MV-4-11 (cell line): Measurements from ENCODE around the gene PTP4A2.
"Not testable (repeated sequence)": the region's sequence is repeated elsewhere in the genome, so short reads cannot be mapped to it uniquely, and the experiment has no call there.

ENCODE experiments used
- DNase-seq: peaks from one replicate; lab custom pipeline; 2025; lab: John Stamatoyannopoulos, UW

Gene PTP4A2

DNA sequence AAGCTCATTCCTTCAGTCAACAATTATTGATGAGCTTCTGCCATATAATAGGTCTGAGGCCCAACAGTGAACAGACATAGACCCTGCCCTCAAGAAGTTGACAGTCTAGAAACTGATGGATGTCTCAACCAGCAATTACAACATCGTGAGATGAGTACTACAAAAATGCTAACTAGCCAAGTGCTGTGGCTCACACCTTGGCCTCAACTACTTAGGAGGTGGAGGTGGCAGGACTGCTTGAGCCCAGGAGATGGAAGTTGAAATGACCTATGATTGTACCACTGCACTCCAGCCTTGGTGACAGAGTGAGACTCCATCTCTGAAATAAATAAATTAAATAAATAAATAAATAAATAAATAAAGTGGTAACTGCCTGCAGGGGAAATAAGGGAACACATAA lies 11.7 kb upstream of the PTP4A2 start:
- no peak for DNase-seq

DNA sequence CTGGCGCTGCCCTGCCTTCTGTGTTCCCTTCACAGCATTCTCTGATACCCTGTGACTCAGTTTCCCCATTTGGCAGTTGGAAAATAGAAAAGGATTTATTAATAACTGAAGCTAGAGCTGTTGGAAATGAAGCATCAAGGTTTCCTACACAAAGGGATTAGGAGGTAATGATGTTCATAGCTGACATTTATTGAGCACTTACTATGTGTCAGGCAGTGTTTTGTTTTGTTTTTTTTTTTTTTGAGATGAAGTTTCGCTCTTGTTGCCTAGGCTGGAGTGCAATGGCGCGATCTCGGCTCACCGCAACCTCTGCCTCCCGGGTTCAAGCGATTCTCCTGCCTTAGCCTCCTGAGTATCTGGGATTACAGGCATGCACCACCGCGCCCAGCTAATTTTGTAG lies 7.5 kb upstream of the PTP4A2 start:
- not testable (repeated sequence) for DNase-seq

DNA sequence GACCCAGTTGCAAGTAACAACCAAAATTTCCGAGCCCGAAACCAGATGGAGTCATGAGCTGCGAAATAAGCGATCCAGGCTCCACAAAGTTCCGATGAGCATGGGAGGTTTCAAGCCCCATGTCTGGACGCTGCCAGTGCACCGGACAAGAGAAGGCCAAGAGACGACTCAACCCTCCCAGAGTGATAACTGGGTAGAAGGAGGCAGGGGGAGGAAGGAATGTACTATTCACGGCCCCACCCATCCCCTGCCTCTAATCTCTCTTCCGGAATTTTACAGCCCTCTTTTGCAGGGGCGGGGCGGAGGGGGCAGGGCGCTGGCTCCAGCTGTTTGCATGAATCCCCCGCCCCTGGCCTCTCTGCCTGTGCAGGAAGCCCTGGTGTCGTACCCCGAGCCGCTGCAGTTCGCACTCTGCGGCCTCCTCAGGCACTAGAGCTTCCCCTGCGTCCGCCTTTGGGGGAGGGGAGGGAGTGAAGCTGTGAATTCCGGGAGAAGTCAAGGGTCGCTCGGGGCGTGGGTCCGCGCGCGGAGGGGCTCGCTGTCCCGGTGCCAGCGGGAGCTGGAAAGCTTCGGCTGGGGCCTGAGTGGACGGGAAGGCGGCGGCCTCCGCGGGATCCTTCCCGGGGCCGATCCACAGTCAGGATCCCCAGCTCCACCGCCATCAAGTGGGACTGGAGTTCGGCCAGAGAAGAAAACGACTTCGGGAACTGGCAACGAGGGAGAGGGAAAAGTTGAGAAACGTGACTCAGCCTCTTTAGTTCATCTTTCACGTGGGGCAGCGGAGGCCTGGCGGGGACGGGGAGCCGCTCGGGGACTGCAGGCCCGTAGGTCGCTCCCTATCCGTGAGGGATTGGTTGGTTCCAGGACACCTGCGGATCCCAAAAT lies 6.3 kb upstream of the PTP4A2 start:
- DNase-seq = peak; percentile 86

DNA sequence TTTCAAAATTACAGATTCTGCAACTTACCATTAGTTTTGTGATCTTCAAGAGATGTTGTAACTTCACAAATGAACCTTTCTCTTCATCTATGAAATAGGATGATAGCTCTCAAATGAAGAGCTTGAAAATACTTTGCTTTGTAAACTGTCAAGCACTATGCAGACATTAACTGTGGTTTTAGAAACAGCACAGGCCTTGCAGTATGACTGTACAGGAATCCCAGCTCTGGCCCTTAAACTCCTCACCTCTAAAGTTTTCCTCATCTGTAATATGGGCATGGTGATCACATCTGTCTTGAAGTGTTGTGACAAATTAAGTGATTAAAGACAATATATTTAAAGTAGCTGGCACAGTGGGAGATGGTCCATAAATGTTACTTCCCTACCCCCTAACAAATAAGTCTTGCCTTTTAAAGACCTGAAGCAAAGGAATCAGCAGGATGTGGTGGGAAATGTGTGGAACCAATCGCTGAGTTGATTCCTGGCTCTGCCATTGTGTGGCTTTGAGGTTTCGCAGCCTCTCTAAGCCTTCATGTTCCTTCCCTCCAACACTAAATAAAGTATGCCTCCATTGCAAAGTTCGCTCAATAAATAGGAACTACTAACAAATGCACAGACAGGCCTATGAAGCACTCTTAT lies 5.5 kb upstream of the PTP4A2 start:
- peak; percentile 84 for DNase-seq

DNA sequence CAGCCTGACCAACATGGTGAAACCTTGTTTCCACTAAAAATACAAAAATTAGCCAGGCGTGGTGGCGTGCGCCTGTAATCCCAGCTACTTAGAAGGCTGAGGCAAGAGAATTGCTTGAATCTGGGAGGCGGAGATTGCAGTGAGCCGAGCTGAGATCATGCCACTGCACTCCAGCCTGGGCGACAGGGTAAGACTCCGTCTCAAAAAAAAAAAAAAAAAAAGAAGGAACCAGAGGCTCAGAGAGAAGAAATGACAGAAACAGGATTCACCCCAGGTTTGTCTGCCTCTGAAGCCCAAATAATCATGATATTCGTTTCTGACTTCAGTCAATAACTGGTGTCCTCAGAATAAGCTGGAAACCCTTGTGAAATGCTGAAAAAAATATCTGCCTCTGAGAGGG lies 3.9 kb upstream of the PTP4A2 start:
- peak; percentile 62 for DNase-seq

DNA sequence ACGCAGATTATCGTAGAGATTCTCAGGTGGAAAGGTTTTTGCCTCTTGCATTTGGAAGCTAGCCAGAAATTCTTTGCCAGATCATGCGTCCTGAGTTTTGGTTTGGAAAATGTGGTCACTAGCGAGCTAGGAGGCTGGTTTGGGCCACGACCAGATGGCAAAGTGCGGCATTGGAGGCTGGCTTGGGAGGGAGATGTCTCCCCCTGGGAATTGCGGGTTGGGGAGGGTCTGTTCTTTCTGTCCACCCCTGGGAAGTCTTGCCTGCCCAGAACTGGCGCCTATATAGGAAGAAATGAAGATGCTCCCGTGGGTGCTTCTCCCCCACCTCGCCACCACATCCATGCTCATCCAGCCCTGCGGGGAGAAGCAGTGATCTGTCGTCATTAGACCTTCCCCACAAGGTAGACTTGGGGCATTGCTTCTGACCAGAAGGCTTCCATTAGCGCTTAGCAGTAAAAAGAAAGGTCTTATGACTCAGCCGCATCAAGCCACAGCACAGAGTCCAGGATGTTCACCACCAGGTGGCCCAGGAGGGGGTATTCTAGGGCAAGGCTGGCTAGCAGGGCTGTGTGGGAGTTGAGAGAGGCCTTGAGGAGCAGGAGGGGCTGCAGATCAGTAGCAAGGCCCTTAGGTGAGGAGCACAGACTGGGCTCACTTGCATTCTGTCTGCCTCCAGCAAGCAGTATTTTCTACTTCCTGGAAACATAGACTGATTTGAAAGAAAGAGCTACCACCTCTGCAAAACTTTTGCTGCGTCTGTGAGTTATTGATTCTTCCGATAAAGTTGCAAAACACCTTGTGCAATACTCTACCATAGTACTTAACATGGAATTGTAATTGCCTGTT lies 1.5 kb upstream of the PTP4A2 start:
- peak; percentile 84 for DNase-seq

DNA sequence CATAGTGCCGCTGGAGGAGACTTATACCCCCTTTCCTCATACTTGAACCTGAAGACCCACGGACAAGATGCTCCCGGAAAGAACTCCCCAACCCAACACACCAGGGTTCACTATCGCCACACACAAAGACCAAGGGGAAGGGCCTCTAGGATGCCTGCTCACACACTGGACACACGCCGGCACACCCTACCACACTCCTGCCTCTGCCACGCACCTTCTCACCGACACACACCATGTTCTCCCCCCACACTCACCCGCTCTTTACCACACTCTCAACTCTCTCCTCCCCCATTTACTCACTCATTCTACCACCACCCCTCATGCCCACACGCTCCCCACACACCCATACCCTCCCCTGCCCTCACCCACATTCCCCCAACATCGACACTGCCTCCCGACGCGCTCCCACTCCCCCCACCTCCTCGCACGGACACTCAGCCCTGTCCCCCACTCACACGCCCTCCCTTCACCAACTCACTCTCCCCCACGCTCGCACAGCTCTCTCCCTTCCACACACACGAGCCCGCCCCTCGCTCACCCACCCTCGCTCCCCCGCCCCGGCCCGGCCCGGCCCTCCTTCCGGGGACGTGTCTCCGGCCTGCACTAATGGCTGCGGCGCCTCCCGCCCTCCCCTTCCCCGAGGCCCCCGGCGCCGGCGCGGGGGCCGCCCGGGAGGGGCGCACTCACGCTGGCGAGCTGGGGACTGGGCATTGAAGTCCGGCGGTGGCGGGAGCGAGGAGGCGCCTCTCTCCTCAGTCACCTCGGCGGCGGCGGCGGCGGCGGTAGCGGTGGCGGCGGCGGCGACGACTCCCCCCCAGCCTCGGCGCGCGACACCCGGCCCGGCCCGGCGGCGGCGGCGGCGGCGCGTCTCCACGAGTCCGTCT lies 626 bp downstream of the PTP4A2 start:
- no peak for DNase-seq

DNA sequence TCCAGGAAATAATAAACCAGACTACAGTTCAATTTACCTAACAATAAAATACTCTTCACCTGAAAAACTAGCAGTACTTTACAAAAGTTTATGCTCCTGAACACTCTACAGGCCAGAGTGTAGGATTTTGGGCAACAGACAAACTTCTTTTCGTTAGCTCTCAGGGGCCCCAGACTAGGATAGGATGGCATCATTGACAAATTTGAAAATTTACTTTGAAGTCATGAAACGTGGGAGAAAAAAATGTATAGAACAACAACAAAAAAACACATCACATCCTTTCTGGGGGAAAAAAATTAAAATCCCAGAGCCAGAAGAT lies 1.2 kb downstream of the PTP4A2 start:
- no peak for DNase-seq

DNA sequence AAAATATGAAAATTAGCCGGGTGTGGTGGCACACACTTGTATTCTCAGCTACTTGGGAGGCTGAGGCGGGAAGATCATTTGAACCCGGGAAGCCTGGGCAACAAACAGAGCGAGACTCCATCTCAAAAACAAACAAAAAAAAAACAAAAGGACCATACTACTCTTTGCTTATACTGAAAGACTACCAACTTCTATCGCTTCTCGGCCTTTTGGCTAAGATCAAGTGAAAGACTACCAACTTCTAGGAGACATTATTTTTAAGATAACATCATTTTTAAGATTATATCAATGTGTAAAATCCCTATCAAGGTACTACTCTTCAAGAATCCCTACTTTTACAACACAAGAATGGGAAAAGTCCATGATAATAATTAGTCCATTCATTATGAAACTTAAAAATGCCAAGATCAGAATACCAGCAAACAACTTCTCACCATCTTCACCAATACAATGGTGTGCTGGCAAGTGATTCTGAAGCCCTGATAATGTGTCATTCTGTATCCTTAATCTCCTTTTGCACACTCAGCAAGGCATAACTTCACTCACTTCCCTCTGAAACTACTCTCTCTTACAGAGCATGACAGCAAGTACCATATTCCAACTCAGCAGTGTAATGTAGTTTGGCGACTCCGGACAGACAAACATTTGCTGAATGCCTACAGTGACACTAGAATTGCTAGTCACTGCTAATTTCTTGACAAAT lies 1.7 kb downstream of the PTP4A2 start:
- DNase-seq = peak; percentile 73

DNA sequence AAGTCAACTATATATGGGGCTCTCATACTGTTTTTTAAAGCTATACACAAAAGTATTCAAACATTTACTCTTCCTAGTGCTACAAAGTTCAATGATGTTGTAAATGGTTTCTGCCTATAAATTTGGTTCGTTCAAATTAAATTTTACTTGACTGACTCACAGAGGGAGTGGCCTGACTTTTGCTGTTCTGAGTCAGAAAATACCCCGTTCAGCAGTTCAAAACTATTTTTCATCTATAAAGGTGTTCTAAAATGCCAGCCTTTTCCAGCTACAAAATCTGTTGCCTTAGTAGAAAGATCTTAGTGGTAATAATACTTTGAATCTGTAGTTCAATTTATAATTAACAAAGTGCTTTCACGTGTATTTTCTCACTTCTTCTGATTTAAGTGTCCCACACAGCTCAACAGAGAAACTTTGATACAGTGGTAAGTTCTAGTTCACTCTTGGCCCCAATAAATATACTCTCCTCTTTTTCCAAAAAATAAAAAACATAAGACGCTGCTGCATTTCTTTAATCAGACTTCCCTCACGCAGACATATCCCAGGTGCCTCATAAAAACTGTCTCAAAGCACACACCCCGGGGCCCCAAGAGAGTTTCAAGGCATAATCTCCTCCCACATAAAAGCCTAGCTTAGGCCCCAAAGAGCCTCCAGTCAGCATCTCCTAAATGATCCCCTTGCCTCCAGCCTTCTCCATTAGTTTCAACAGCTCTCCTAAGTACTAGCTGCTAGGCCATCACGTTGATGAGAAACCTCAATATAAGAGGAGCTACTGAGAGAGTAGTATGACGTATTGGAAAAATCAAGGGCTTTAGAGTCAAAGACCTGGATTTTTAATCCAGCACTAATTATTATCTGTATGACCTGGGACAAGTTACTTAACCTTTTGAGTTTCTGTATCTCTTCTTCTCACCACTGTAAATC lies 3.2 kb downstream of the PTP4A2 start:
- DNase-seq = no peak

DNA sequence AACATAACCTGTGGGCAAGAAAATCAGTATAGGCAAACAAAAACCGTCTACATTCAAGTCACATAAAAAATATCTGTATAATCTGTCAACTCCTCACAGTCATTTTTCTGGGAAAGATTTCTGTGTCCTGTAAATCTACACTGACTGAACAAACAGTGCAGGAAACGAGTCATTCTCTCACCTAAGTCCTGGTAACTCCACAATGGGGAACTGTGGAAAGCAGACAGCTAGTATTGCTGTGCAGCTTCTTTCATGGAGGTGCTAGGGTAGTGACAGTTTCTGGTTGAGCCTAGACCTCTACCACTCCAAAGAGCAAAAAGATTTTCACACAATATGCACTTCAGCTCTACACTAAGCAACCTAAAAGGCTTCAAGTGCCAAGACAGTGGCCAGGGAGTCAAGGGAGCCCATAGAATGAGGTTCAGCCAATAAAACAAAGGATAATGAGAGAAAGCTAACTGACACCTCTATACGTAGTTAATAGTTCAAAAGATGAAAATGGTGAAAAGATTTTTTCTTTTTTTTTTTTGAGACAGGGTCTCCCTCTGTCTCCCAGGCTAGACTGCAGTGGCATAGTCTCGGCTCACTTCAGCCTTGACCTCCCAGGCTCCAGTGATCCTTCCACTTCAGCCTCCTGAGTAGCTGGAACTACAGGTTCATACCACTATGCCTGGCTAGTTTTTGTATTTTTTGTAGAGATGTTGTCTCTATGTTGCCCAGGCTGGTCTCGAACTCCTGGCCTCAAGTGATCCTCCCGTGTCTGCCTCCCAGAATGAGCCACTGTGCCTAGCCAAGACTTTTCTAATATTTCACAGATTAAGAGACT lies 5.5 kb downstream of the PTP4A2 start:
- peak; percentile 28 for DNase-seq

DNA sequence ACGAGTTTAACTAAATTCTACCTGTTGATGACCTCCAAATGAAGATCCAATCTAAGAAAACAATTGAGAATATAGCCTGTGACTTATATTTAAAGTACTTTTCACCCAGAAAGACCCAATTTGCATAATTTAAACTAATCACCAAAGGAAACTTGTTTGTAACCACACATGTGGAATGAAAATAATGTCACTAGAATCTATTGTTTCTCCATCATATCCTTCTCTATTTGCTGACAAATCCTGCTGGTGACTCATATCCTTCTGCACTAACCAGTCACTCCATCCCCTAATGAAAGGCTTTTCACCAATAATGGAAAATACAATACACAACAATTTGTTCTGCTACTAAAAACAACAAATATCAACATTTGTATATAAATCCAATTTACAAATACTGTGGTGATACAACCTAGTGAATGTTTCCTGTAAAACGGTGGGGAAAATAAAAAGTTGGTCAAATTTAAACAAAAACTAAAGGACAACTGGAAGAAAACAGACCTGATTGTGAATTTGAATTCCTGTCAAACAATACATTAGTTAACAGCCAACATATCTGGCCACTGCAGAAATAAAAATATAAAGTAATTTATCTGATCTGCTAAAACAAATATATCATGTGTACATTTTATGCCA lies 6.5 kb downstream of the PTP4A2 start:
- DNase-seq = peak; percentile 38

DNA sequence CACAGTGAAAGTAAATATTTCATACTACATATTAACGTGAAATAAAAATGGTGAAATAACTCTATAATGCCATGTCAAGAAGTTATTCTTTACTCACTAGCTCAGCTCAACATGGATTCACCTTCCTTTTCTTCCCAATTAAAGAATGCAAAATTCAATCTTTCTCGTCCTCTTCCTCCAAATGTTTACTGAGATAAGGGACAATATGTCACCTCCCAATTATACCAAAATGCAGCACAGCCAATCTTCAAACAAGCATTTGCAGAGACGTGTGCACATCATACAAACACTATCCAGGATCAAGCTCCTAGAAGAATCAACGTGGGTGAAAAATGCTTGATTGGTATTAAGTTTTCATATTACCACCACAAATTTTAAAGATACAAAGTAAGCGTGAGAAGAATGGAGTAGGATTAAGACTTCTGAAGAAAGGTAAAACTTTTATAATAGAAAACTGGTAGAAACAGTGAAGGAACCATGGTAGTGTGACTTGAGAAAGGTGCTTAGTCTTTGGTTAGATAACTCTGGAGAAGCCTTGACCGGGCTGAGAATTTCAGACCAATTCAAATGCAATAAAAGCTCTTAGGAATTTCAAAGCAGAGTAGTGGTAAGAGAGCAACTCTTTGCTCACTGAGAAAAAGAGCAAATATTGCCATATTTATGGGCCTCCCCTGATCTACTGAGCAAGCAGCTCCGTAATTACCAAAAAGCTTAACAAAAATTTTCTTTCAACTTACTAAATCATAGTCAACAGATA lies 7.2 kb downstream of the PTP4A2 start:
- DNase-seq = no peak

DNA sequence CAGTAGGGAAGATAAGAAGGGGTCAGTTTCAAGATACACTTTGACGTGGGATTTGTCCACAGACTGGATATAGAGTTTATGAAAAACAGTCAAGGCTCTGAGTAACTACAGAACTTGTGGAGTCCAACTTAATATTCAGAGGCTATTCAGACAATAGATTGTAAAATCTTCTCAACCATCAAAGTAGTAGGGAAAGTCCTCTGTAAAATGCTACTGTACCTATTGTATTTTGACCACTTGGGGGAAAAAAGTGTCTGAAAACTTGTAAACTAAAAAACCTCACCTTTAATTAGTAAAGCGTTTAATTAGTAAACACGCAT lies 10.5 kb downstream of the PTP4A2 start:
- no peak for DNase-seq

DNA sequence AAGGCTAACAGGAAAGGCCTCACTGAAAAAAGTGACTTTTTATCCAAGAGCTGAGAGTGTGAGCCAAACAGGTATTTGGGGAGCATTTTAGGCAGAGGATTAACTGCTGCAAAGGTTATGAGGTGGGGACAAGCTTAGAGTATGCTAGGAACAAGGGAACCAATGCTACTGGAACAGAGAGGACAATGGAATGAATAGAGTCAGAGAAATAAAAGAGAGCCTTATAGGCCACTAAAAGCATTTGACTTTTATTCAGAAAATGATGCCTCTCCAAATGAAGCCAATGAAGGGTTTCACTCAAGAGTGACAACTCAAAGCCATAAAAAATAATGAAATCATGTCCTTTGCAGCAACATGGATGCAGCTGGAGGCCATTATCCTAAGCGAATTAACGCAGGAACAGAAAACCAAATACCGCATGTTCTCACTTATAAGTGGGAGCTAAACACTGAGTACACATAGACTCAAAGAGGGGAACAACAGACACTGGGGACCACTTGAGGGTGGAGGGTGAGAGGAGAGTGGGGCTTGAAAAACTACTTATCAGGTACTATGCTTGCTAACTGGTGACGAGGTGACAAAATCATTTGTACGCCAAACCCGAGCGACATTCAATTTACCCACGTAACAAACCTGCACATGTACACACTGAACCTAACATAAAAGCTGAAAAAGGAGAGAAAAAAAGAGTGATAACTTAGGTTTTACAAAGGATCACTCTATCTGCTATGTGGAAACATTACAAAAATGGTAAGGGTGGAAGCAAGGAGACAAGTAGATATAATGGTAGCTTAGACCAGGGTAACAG lies 11.1 kb downstream of the PTP4A2 start:
- DNase-seq = no peak

DNA sequence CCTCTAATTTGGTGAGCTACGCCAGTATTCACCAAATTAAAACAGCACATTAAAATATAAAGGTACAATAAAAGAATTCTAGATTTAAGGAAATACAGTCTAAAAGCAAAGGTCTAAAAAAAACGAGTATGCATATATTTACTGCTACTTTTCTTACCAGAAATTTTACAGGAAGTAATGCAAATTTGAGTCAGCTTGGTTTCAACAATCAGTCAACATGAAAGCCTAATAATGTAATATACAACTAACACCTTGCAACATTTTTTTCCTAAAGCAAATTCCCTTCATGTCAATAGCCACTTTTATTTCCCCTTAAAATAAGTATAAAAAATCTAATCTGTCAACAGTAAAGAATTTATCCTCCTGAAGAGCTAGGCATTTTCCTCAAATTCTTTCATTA lies 11.9 kb downstream of the PTP4A2 start:
- DNase-seq = no peak

DNA sequence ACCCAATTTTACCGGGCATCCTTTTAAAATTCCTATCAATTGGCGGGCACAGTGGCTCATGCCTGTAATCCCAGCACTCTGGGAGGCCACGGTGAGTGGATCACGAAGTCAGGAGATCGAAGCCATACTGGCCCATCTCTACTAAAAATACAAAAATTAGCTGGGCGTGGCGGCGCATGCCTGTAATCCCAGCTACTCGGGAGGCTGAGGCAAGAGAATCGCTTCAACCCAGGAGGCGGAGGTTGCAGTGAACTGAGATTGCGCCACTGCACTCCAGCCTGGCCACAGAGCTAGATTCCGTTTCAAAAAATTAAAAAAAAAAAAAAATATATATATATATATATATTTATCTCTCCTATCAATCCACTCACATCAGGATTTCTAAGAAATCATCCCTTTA lies 12.3 kb downstream of the PTP4A2 start:
- not testable (repeated sequence) for DNase-seq
